IPS DF 4.7 (cell line): ENCODE measurements around the gene SCAMP3.

Experiments
- DNase-seq: peaks from one replicate; pipeline ENCODE4 v3.0.0-alpha.2; 2013; ENCODE audit warnings: low spot score; ENCODE audit errors: extremely low read depth

The SCAMP3 gene

DNA sequence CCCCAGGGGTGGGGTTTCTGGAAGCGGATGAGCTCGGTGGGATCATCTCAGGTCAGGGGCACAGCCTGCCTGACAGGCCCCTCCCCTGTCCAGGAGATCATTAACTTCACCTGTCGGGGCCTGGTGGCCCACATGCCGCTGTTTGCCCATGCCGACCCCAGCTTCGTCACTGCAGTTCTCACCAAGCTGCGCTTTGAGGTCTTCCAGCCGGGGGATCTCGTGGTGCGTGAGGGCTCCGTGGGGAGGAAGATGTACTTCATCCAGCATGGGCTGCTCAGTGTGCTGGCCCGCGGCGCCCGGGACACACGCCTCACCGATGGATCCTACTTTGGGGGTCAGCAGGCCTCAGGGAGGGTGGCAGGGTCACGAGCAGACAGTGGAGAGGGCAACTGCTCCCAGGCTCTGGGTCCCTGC, 23.5 kb upstream of the SCAMP3 start:
- no peak for DNase-seq

DNA sequence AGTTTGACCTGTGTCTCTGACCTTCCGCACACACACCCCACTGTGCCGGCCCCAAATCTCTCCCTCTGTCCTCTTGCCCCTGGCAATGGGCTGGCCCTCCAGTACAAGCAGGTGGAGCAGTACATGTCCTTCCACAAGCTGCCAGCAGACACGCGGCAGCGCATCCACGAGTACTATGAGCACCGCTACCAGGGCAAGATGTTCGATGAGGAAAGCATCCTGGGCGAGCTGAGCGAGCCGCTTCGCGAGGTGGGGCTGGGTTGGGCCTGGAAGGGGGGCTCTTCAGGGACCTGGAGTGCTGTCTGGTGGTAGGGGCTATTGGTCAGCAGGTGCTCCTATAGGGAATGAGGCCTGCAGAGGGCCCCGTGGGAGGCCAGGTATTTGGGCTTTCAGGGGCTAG, 22.9 kb upstream of the SCAMP3 start:
- DNase-seq, result no peak

DNA sequence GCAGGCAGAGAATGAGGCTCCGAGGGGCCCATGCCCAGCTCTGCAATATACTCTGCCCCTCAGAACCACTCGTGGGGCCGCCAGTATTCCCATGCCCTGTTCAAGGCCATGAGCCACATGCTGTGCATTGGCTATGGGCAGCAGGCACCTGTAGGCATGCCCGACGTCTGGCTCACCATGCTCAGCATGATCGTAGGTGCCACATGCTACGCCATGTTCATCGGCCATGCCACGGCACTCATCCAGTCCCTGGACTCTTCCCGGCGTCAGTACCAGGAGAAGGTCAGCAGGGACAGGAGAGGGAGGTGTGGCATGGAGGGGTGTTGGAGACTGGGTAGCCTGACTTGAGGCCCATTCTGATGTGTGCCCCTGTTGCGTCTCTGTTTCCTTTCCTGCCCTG, 22.3 kb upstream of the SCAMP3 start:
- no peak for DNase-seq

GRCh38 chr1:155282488-155283091, 20.4 kb upstream of the SCAMP3 start:
- no peak for DNase-seq

- DNase-seq, result no peak
Observed at GRCh38 chr1:155279268-155279667, 17.1 kb upstream of the SCAMP3 start.

GRCh38 chr1:155278689-155279160, 16.6 kb upstream of the SCAMP3 start:
- DNase-seq, result no peak

- DNase-seq, result no peak
Observed at GRCh38 chr1:155277902-155278688, 15.9 kb upstream of the SCAMP3 start.

GRCh38 chr1:155277070-155277901, 15.1 kb upstream of the SCAMP3 start, which contains the start of gene HCN3:
Gene HCN3 (plus strand): TSS chr1:155277463. CDS start chr1:155277591, 128 bp downstream.
- DNase-seq, result peak; percentile 97

- no peak for DNase-seq
Observed at GRCh38 chr1:155273343-155274245, 11.4 kb upstream of the SCAMP3 start, which contains the start of gene CLK2. Gene CLK2 (minus strand): TSS chr1:155273504. CDS start chr1:155270977, 2,527 bp downstream.

DNA sequence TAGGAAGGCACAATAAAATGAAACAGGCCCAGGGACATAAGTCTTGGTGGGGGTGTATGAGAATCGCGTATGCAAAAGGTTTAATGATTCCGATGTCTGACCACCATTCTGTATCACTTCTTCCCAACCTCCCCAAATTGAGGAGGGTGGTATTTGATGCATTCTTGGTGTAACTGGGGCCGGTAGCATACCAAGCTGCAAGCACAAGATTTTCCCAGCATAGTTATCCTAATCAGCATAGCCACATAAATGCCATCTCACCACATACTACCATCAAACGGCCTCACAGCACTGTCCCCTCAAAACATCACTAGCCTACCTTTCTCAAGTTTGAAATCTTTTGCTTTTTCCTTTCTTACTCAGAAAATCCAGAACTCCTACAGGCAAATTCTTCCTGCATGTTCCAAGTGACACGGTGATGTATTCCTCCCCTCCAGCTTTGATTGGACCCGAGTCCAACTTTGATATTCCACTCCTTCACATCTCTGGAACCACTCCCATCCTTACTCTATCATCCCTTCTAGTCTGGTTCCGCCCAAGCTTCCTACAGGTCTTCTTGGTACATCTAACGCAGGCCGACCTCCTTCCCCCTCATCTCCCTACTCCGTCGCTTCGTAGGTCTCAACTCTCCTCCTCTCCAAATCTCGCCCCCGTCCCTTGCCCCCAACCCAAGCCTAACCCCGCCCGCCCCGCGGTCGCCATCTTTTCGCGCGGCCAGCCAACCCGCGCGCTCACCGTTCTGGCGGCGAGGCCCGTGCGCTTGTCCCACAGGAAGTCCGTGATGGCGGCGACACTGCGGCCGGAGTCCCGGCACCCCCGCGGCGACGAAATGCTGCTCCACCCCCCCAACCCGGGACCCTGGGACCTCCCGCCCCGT, 10.5 kb upstream of the SCAMP3 start:
- DNase-seq, result no peak

- no peak for DNase-seq
Observed at GRCh38 chr1:155269381-155269780, 7.2 kb upstream of the SCAMP3 start.

- DNase-seq, result no peak
Observed at GRCh38 chr1:155268630-155269029, 6.5 kb upstream of the SCAMP3 start.

DNA sequence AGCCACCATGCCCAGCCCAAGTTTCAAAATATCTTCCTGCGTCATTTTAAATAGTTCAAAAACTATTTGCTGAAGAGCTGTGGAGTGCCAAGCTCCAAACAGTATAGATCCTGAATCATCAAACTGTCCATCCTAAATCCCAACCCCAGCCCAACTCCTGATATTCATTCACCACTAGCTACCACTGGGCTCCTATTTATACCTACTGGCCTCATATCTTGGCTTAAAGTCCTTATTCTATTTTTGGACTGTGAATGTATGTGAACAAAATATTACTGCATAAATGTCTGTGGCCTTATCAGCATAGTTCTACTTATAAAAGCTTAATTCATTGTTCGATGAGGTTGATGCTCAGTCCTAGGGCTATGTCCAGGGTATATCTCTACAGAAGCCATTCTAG, 5.2 kb upstream of the SCAMP3 start:
- no peak for DNase-seq

- DNase-seq, result no peak
Observed at GRCh38 chr1:155266553-155266952, 4.4 kb upstream of the SCAMP3 start.

GRCh38 chr1:155263067-155263466, 907 bp upstream of the SCAMP3 start:
- DNase-seq, result no peak

DNA sequence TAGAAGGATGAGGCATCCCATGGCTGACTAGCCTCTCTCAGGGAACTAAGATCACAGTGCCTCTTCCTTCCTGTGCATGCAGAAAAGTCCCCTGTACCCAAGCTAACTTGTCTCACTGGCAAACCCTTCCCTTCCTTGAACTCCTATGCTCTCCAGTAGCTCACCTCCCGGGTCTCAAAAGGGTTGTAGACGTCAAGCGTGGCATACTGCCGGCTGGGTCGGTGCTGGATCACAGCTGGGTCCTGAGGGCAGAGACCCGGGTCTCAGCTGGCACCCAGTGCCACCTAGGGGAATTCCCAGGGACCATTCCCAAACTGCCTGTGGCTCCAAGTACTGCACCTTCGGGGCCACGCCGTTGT, 688 bp downstream of the SCAMP3 start:
- DNase-seq, result no peak

GRCh38 chr1:155260276-155260675, 1.9 kb downstream of the SCAMP3 start:
- DNase-seq, result no peak

DNA sequence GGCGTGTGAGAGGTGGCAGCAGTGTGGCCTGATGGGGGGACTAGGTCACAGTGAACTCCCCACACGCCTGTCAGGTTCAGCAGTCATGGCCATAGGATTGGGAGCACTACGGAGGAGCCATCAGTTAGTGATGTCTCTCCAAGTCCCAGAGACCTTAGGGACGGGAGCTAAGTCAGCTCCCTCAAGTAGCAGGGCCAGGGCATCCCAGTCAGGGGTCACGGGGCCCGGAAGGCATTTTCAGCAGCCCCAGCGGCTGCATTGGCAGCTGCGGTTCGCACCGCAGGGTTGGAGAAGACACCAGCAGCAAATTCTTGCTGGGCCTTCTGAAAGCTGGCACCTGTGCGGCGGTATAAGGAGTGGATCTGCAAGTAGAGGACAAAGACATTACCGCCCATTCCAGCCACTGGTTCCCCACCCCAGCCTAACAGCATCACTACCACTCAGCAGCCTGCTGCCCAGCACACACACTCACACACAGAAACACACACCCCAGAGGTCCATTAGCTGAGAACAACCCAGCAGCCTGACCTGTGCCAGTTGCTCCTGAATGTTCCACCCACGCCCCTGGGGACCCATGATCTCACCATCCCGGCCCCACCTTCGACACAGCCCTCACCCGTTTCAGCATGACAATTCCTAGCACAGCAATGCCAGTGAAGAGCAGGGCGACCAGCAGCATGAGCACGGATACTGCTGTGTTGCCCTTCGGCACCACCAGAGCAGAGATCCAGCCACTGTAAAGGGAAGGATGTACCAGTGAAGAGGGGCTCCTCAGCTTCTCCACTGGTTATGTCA, 5.9 kb downstream of the SCAMP3 start:
- no peak for DNase-seq
